Activated CD4-positive, alpha-beta T cell treated with anti-CD3 and anti-CD28 coated beads, Interleukin-2, Interleukin-6, amounts not matched to agents 100 ng/mL and 50 ng/mL, durations not matched to agents 16 hours and 8 hours (primary cell): Measurements from ENCODE around the gene PNPO.
"Not testable (repeated sequence)": the region's sequence is repeated elsewhere in the genome, so short reads cannot be mapped to it uniquely, and the experiment has no call there.

ENCODE experiments used
- DNase-seq: peaks from one replicate; pipeline ENCODE4 v3.0.0-alpha.2; 2020

PNPO gene

DNA sequence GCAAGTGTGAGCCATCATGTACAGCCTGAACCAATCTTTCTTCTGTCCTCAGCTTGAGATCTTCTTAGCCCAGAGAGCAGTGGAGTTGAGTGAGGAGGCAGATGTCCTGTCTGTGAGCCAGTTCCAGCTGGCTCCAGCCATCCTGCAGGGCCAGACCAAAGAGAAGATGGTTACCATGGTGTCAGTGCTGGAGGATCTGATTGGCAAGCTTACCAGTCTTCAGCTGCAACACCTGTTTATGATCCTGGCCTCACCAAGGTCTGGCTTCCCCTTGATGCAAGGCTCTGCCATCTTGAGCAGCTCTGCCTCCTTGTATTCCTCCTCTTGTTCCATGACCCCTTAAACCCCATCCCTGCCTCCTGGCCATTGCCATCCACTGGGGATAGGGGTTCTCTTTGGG lies 39.2 kb downstream of the PNPO start:
- DNase-seq: no peak

DNA sequence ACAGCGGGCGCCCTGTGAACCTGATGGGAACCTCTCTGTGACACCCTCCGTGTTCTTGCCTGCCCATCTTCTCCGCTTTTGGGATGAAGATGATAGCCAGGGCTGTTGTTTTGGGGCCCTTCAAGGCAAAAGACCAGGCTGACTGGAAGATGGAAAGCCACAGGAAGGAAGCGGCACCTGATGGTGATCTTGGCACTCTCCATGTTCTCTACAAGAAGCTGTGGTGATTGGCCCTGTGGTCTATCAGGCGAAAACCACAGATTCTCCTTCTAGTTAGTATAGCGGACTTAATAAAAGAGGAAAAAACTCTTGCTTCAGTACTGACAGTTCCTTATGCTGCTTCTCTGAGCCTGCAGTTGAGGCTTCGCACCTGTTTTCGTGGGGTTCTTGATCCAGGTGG lies 40.1 kb downstream of the PNPO start:
- peak; percentile 36 for DNase-seq

DNA sequence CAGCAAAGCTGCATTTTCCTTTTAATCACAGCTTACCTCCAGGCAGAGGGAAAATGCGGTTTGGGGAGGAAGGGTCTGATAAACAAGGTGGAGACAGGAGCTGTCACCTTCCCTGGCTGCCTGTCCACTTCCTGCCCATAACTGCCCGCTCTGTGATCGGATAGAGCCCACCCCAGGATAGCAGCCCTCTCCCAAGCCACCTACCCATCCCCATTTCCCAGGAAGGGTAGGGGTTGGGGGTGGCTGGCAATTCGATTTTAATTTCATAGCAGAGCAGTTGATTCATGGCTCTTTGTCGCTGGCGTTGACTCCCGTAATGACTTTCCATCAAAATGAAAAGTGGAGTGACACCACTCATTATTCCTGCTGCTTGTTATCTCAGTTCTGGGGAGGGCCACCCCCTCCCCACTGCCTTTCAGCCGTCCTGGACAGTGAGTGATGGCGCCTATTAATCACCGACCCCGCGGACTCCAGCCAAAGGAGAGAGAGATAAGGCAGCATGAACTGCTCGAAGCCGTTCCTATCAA lies 40.8 kb downstream of the PNPO start:
- DNase-seq: no peak

DNA sequence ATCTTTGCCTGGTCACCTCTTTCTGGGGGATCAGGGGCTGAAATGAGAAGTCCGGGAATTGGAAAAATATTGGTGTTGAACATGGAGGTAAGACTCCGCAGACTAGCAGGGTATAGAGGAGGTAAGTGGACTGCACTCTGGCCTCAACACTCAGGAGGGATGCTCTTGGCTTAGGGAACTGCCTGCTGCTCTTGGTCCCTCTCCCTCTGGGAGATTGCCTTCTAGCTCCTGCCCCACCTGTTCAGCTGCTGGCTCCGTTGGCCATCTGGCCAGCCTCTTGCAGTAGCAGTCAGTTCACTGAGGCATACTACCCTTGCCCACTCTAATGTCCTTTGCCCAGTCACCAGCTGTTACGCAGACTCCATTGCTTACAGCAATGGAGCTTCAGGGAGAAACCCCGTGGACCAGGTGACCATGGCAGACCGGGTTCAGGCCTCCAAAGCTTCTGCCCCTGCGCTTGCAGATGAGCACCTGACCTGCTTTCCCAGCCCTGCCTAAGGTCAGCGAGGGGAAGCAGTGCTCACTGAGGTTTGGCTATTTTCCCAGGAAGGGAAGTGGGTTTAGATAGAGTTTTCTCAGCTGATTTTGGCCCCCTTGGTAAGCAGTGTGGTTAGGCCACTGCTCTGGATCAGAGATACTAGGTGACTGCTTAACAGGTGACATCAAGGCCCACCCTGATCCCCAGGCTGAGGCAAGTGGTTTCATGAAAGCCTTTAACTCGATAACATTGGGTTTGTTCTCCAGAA lies 41.4 kb downstream of the PNPO start:
- DNase-seq: no peak

DNA sequence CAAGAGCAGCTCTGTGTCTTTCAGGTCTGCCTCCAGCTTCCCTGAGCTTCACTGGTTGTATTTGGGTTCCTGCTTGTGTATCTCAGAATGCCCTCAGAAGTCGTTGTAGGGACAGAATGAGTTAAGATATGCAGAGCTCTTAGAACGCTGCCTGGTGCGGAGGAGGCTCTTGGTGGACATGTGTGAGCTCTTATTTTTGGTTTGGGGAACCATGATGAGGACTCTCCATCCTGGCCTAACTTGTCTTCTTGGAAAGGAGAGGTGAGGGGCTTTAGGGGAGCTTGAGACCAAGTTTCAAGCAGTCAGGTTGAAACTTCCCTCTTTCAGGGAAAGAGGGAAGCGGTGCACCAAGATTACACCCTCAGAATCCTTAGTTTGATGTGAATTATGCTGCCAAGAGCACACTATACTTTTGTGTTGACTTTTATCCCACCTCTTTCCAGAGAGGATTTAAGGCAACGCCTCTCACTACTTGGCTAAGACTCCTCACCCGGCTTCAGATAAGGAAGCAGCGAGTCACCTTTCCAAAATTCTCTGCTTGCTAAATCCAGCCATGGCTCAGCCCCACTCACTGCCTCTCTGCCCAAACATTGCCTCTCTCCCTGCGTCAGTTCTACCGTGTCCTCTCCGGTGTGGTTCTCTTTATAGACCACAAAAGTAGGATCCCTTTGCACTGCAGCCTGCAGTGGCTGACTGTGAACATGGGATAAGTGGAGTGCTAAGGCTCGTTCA lies 42.3 kb downstream of the PNPO start:
- no peak for DNase-seq

DNA sequence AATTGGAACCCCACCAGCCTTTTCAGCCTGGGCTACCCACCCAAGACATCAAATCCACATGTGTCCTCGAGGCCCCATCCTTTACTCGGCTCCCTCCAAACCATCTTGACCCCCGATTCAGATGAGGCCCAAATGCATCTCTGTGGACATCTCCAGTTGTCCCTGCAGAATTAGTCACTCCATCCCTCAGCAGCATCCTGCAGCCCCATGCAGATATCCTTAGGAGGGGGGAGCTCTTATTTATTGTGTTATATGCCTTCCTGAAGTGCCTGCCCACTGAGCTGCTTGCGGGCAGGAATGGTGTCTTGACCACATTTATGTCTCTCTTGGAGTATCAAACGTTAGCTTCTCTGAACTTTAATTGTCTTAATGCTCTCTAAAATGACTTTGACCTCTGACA lies 45.1 kb downstream of the PNPO start:
- no peak for DNase-seq

DNA sequence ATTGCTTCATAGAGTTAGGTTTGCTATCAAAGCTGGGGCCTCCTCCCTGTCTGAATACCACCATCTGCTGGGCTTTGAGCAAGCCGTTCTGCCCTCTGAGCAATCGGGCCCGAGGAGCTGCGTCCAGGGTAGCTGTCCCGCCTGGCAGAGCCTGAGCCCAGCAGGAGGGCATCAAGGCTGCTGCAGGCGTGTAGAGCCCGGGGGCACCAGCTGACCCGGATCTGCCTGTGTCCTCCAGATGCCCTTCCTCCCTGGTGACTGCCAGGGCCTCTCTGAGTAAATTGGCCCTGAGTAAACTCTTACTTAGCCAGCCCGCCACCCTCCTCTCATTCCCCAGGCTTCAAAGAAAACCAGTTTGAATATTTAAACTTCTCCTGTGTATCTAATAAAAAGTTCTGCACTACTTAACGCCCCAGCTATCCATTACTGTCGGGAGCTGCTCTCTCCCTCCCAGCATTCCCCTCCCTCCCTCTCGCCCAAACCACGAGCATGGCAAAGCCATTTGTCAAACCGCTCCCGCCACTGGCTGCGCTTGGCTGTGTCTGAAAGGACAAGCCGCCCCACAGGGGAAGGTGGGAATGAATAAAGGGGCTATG lies 46.0 kb downstream of the PNPO start:
- DNase-seq: no peak

DNA sequence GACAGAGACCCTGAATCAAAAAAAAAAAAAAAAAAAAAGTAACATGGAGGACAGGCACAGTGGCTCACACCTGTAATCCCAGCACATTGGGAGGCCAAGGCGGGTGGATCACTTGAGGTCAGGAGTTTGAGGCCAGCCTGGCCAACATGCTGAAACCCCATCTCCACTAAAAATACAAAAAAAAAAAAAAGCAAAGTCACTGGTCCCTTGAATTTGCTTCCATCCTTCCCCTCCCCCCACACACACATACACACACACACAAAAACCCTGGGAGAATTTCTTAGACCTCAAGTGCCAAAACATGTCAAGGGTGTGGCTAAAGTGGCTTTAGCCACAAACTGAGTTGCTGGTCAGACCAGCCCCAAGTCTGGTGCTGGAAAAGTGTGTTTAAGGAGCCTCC lies 47.1 kb downstream of the PNPO start:
- DNase-seq: not testable (repeated sequence)

DNA sequence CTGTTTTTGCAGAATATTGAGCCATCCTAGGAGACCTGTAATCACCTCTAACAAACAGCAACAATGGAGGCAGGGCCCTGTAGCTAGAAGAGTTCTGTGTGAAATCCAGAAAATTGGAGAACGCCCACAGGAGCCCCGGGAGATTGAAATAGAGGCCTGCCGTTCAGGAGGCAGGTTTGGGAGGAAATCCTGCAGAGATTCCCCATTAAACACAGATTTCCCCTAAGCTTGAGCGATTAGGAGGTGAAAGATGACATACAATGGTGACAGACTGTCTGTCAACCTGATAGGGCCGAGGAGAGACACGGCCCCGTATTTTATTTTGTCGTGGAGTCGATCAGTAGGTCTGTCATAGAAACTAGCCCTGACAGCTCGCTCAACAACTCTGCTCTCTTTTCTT lies 47.8 kb downstream of the PNPO start:
- DNase-seq: no peak

DNA sequence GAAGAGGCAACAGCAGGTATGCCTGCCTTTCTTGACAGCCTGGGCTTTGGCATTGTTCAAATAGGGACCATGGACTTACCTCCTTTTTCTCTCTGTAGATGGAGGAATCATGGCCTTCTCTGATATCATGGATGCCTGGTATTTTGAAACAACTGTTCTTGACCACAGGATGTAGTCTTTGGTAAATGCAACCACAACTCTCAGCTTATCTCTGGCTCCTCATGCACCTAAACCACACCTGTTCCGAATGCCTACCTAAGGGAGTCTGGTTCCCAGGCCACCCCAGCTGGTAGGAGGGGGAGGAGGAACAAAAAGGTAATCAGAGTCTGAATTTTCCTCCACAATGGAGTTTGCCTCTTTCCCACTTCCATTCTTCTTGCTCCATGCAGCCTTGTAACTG lies 48.3 kb downstream of the PNPO start:
- DNase-seq: no peak

DNA sequence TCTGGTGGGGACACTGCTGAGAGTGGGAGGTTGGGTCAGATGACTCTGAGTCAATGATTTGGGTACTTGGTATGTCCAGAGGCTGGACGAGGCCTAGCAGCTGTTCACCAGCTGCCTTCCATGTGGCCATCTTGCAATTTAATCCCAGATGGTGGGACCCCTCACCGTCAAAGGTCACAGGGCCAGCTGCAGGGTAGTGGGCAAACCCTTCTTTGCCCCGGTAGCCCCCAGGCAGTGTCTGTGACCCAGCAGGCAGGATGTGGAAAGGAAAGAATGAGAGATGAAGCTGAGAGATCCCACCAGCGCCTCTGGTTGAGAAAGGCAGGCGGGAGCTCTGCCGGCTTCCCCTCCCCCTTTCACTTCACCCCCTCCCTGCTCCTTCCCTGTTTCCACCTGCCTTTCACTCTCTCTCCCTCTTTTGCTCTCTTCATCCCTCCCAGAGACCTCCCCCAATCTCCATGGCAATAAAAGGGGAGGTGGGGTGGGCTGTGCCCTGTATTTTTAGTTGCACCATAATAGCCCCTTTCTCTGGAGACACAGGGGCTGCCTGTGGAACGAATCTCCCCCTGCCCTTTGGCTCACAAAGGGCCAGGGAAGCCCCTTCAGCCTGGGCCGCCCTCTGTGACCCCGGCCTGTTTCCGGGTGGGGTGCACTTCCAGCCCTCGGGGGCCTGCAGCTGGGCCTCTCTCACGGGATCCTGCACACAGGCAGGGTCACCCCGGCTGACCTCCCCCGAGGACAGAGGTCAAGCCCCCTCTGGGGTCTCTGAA lies 49.8 kb downstream of the PNPO start:
- no peak for DNase-seq

DNA sequence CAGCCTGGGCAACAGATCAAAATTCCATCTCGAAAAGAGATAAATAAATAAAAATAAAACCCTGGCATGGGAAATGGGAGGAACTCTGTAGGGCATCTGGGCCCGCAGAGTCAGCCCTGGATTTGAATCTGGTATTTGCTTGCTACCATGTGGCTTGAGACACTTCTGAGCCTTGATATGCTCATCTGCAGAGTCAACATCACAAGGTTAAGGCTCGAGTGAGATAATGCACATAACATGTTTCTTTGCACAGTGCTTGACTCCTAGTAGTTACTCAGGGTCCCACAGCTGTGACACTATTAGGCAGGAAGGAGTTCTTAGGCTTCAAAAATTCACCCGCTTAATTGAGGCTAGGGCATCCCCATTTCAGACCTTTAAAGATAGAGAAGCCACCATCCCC lies 50.8 kb downstream of the PNPO start:
- no peak for DNase-seq

DNA sequence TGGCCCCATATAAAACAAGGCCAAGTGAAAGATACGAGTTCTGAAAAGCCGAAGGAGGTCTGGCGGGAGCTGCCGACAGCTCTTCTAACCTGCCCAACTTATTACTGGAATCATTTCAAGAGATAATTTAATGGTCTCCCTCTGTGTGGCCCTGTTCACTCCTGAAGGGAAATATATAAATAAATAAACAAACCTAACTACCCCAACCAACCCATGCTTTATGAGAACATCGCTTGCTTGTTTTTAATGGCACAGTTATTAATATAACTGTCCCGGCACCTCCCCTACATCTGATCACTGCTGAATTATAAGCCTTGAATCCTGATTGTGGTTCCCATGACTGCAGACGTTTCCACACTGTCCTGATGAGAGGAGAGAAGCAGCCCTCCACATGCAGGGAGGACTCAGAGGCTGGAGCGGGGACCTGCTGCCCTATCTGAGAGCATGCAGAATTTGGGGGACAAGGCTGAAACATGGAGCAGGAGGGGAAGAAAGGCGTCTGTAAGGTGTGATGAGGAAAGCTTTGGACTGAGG lies 51.7 kb downstream of the PNPO start:
- no peak for DNase-seq

DNA sequence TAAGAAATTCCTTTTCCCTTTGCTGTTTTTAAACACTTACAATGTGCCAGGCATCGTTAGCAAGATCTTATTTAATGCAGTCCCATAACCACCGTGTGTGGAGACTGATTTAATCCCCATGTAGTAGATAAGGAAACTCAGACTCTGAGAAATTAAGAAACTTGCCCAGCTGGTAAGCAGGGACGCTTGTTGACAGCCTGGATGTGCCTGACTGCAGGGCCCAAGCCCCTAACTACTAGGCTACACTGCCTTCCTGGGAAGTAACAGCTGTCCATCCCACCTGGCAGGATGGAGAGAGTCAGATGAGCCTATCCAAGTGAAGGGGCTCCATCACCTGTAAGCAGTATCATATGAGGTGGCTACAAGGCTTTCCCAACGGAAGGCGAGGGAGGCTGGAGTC lies 52.6 kb downstream of the PNPO start:
- DNase-seq: no peak

DNA sequence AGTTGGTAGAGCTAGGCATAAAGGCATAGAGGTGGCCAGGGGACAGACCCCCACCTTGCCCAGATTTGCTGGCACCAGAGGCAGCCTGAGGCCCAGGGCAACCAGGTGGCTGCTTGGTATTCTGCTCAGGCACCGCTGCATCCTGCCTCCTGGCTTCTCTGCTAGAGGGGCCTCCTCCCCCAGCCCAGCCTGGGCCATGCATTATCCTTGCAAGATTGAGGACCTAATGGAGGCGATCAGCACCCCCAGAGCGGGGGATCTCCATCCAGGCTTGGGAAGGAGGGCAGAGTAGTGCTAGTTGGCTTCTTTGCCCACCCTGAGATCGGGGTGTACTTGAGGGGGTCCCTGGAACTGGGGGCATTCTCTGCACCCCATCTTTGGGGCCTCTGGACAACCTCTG lies 53.4 kb downstream of the PNPO start:
- DNase-seq: no peak

DNA sequence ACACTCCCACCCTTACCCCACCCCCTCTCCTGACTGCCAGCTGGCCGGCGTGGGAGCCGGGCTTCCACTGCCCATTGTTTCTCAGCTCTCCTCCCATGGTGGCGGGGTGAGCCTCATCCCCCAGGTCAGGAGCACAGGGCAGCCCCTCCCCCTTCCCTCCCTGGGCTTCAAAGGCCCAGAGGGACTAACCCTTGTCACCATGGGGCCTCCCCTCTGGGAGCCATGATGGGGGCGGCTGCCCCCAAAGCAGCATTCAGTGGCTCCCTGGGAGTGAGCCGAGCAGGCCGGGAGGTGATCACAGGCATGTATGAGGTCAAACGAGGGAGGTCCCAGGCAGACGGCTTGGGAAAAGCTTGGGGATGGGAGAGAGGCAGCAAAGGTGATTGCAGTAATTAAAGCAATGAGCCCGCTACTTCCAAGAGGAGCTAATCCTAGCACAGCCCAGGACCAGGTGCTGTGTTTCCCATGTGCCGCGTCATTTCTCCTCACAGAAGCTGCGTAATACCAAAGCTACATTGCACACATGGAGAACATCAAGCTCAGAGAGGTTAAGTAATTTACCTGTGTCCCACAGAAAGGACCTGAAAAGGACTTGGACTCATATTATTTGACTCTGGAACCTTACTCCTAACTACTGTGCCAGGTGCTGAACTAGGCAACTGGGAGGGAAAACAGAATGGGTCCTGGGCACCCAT lies 54.0 kb downstream of the PNPO start:
- no peak for DNase-seq

DNA sequence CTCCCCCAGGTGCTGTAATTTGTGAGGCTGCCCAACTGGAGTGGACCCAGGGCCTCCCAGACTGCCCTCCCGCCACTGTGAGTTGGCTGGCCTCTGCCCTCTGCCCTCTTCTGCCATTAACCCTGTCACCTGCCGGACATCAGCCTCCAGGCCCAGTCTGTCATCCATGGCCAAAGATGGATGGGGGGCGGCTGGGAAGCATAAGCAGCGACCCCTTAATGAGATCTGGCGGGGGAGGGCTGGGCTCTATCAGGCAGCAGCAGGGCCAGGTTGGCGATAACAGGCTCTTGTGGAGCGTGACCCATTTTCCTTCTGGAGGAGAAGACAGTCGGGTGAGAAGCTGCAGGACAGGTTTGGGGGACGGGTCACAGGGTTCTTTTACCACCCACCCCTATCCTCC lies 54.8 kb downstream of the PNPO start:
- no peak for DNase-seq

DNA sequence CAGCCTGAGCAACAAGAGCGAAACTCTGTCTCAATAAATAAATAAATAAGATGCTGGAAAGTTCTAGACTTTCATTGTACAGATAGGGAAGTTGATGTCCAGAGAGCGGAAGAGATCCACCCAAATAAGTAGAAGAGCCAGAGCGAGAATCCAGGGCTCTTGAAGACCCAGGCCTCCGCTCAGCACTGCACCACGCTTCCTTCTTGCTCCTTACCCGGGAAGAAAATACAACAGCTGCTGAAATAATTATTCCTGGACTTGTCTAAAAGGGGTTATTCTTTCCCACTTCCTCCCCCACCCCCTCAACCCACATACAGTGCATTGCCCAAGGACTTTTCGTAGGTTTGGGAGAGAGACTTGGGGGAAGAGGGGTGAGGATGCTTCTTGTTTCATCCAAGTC lies 56.2 kb downstream of the PNPO start:
- DNase-seq: no peak

DNA sequence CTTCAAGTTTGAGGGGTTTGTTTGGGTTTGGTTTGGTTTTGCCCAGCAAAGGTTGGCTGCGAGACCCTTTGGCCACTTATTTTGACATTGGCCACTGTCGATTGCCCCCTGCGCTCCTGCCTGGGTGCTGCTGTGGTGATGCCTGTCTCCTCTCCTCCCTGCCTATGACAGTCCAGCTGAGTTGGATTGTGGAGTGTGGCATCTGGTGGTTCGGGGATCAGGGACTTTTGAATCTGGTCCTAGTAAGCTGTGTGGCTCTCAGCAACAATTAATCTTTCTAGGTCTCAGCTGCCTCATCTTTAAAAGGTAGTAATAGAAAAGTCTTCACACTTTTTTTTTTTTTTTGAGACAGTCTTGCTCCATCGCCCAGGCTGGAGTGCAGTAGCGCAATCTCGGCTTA lies 56.7 kb downstream of the PNPO start:
- DNase-seq: no peak
